AG08396 (cell line): ENCODE results near the gene CASP7.
"Not testable (repeated sequence)": the region's sequence is repeated elsewhere in the genome, so short reads cannot be mapped to it uniquely, and the experiment has no call there.

Source experiments
- DNase-seq: peaks from one replicate; pipeline ENCODE4 v3.0.0; 2012; ENCODE audit warnings: low spot score, mixed read lengths

The CASP7 gene

DNA sequence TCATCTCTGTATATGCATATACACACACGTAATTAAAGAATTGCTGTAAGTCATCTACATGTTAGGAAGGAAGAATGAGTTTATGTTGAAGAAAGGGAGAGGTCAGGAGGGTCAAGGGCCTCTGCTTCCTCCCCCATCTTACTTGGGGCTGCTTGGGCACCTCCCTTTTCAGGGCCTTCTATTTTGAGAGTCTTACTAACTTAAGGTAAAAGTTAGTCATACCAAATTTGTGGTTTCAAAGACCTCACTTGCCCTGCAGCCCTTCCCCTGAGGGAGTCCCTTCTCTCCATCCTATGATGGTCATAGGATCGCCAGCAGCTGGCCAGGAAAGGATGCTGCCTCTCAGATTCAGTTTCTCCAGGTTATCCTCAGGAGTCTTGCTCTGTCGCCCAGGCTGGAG lies 74.4 kb downstream of the CASP7 start:
- no peak for DNase-seq

DNA sequence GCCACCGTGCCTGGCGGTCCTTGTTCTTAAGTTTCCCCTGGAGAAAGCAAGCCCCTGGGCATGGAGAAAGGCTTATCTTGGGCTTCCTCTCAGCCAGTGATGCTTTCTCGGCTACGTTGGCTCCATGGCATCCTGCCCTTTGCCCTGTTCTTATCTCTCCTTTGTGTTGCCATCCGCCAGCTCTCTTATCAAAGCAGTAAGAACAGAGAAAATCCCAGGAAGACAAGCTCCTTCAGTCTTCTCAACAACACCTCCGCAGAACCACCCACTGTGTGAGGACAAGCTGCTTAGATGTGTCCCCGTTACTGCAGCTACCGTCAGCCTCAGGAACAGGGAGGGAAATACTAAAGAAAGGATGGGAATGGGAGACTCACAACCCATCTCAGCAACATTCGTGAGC lies 75.1 kb downstream of the CASP7 start:
- no peak for DNase-seq

DNA sequence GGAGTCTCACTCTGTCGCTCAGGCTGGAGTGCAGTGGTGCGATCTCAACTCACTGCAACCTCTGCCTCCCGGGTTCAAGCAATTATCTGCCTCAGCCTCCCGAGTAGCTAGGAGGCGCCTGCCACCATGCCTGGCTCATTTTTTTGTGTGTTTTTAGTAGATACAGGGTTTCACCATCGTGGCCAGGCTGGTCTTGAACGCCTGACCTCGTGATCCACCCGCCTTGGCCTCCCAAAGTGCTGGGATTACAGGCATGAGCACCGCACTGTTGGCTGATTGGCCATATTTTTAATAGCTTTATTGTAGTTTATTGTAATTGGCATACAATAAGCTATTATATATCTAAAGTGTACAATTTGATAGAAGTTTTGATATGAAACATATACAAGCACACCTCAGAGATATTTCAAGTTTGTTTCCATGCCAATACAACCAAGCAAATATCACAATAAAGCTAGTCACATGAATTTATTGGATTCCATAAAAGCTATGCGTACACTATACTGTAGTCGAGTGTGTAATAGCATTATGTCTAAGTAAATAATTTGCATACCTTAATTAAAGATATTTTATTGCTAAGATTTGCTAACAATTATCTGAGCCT lies 77.3 kb downstream of the CASP7 start:
- no peak for DNase-seq

DNA sequence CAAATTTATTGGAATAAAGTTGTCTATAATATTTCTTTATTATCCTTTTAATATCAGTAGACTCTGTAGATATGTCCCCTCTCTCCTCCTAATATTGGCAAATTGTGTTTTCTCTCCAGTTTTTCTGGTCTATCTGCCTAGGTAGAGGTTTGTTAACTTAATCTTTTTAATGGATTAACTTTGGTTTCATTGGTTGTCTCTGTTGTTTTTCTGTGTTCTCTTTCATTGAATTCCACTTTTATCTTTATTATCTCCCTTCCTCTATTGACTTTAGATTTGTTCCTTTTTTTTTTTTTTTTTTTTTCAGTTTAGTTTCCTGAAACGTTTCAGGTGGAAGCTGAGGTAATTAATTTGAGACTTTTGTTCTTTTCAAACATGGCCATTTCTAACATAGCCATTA lies 82.4 kb downstream of the CASP7 start:
- no peak for DNase-seq

DNA sequence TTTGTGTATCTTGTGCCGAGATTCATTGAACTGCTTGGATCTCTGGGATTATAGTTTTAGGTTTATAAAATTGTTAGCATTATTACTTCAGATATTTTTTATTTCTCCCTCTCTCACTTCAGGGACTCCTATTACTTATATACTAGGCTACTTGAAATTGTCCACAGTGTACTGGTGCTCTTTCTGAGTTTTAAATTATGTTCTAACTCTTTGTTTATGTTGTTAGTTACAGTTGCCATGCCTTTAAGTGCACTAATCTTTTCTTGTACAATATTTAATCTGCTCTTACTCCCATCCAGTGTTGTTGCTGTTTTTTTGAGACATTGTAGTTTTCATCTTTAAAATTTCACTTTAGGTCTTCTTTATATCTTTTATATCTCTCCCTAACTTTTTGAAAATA lies 84.9 kb downstream of the CASP7 start:
- DNase-seq, result no peak

DNA sequence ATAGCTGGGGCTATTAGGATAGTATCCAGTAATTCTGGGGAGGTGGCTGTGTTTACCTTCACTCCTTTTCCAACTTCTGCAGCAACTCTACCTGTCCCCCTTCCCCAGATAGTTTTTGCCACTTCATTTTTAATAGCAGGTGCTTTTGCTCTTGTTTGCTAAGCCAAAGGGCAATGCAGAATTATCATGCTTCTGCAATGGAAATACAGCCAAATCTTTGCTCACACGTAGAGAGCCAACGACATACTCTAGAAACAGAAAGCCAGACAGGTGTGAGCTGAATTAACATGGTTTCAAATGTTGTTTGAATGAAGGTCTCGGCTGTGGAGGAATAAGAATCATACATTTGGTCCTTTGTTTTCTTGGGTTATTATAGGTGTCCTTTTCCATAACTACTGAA lies 86.2 kb downstream of the CASP7 start:
- DNase-seq, result no peak

DNA sequence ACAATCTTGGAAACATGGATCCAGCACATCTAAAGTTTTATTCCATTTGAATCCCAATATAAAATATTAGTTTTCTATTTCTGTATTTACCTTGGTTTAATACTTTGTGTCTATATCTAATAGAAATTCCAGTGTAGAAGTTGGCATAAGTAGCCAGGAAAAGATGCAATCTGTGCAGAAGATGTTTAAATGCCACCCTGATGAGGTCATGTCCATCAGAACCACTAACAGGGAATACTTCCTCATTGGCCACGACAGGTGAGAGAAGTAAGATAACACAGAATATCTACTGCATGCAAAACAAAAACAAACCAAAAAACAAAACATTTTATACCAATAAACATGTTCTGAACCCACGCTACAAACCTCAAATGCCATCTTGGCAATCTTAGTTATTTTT lies 87.5 kb downstream of the CASP7 start:
- no peak for DNase-seq

DNA sequence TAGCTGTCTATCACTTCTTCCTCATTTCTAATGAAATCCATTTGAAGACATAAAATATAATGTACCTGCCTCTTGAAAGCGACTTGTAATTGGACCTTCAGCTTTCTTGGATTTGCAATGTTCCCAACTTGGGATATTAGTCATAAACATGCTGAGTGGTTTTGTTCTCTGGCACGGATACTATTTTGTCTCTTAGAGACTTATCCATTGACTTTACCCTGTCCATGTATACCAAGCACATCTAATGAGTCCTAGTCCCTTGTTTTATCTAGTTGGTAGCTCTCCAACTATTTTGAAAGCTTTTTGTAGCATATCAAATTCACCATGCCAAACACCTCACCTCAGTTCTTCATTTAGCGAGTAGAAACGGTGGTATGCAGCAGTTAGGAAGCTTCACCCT lies 90.6 kb downstream of the CASP7 start:
- no peak for DNase-seq

DNA sequence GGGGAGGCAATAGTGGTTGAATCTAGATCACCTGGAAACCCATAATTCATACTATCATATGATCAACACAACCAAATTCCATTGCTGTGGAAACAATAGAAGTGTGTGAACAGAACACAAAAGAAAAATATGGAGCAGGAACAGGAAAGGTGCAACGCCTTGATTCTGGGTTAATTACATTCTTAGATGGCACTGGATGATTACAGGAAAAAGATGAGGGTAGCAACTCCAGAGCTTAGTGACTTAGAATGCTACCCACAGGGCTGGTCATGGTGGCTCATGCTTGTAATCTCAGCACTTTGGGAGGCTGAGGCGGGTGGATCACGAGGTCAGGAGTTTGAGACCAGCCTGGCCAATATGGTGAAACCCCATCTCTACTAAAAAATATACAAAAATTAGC lies 91.4 kb downstream of the CASP7 start:
- DNase-seq, result not testable (repeated sequence)

DNA sequence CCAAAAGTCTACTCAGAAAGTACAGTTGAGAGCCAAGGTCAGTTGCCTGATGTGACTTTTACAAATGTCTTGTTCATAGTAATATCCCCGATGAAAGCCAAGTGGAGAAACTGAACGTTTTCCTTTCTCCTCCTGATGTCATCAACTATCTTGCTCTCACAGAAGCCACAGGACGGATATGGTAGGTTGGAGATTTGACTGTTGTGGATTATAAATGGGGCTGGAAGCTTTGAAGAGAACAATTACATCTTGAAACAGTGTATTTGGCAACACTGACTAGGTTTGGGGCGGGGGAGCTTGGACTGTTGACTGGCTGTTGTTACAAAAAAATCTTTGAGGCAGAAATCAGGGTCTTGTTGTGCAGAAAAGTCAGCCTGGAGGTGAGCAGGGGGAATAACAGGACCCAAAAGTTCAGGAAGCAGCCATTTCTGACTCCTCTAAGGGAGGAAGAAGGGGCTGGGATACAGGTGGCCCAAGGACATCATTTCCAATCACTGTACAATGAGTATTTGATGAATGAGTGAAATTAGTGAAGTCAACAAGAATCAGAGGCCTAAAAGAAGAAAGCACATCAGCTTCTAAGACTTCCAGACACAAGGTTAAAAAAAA lies 96.1 kb downstream of the CASP7 start:
- DNase-seq, result no peak

DNA sequence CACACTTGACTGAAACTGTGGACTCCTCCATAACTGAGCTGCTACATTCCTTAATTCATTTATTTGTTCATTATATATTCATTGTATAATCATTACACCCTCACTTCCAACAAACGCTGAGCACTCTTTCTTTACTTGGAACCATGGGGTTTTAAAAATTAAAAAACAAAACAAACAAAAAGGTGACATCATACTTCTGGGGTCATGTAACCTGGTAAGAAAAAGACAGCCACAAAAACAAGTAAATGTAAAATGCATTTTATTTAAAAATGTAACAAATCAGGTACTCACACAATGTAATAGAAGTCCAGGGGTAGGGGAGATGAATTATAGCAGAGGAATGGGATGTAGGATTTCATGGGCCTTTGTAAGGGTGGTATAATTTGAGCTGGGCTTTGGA lies 96.8 kb downstream of the CASP7 start:
- no peak for DNase-seq
